Occipital lobe (tissue), 2 donors: ENCODE results near the gene RASGEF1C. TPM values are rescaled to one million over a fixed set of nuclear protein-coding genes. Genes with fewer than 3 reads are reported as not detected.

ENCODE experiments used
- DNase-seq: peaks from one replicate; lab custom pipeline; 2025; lab: John Stamatoyannopoulos, UW
- total RNA-seq: library from RNA; depleted of rRNA; stranded (reverse); fragments of >200 nt; gene quantifications from one replicate; pipeline ENCODE4 v1.2.3, GENCODE V29; 2014

Gene RASGEF1C
- total RNA-seq, 1 donor from 2014 or later = 12.8 TPM

GRCh38 chr5:180084638-180085561 is 124.1 kb downstream of the RASGEF1C start:
- DNase-seq = no peak

- DNase-seq = no peak
These were observed 125.4 kb downstream of the RASGEF1C start for GRCh38 chr5:180083529-180084060.

- DNase-seq = no peak
These were observed 126.2 kb downstream of the RASGEF1C start for GRCh38 chr5:180082633-180083420.

DNA sequence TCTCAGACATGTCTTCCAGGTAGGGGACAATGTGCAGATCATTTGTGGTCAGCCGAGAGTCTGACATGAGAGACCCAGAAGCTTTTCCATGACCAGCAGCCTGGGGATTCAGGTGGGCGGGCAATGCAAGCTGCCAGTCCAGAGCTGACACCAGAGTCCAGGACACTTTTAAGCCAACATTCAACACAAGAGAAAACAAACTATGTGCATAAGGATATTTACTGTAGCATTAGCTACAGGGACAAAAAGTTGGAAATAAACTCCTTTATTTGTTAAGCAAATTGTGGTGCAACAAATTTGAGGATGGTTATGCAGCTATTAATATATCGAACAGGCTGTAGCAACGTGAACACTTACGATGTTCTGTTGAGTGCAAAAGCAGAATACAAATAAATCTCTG is 127.5 kb downstream of the RASGEF1C start:
- DNase-seq = no peak

DNA sequence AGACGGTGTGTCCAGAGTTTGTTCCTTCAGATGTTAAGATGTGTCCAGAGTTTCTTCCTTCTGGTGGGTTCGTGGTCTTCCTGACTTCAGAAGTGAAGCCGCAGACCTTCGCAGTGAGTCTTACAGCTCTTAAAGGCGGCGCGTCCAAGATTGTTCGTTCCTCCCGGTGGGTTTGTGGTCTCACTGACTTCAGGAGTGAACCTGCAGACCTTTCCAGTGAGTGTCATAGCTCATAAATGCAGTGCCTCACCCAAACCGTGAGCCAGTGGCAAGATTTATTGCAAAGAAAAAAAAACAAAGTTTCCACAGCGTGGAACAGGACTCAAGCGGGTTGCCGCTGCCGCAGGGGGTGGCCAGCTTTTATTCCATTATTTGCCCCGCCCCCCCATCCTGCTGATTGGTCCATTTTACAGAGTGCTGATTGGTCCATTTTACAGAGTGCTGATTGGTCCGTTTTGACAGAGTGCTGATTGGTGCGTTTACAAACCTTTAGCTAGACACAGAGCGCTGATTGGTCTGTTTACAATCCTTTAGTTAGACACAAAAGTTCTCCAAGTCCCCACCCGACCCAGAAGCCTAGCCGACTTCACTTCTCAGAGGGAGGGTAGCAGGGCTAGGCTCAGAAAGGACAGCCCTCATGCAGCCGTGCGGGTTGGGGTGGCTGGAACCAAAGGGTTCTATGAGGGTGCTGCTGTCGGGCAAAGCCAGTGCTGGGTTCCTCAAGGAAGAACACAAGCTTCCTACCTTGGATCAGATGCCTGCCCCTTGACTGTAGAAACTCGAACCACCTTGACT is 128.3 kb downstream of the RASGEF1C start:
- no peak for DNase-seq

DNA sequence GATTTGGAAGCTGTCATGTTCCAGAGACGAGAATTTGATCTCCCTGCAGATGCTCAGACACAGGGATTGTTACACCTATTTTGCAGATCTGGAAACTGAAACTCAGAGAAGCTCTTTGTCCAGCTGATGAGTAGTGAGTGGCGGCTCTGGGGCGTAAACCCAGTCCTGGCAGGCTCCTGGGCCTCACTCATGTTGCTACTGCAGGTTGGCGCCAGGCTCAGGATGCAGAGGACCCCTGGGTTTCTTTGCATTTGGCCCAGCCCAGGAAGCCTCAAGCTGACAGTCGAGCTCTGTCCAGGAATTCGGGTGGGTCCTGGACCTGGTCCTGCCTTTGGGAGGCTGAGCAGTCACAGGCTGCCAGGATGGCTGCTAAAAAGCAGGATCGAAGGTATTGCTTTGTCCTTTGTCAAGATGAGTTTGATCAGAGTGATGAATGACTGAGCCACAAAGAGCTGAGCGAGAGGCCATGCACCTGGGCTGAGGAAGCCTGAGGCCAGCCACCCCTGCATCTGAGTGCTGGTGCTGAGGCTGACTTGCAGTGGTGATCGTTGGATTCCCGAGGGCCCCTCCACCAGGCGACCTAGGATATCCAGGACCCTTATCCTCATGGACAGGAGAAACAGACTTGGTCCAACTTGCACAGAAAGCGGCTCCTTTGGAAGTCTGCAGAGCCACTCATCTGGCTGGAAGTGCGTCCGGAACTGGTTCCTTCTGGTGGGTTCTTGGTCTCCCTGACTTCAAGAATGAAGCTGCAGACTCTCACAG is 129.1 kb downstream of the RASGEF1C start:
- DNase-seq = no peak

GRCh38 chr5:180078348-180078747 is 130.7 kb downstream of the RASGEF1C start:
- DNase-seq = no peak

- DNase-seq = no peak
These were observed 131.3 kb downstream of the RASGEF1C start for GRCh38 chr5:180077594-180078284.

DNA sequence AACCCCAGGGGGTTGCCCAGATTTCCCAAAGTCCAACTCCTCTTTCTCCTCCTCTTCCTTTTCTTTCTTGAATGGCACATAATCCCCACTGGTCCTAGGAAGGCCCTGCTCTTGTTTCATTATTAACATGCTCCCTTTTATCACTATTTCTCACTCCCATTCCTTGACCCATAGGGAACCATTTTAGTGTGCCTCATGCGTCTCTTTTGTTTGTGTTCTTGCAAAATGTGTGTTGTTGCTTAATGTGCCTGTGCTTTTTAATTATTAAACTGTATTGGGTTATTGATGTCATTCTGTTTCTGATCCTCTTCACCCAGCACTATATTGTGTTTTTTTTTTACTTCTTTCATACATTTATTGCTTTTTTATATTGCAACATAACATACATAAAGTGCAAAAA is 133.3 kb downstream of the RASGEF1C start:
- DNase-seq = no peak

- no peak for DNase-seq
These were observed 134.5 kb downstream of the RASGEF1C start for GRCh38 chr5:180074462-180074861.

GRCh38 chr5:180072556-180072955 is 136.5 kb downstream of the RASGEF1C start:
- DNase-seq = no peak

DNA sequence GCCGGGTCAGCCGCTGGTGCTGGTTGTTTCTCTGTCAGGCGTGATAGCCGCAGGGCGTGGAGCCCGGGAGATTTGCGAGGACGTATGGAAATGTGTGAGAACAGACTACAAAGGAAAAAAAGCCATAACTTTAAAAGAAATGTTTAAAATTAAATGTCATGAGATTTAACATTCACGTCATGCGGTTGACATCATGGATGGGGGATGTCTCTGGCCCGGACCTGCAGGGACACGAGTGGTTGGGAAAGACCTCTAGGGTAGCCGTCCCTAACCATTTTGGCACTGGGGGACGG is 136.8 kb downstream of the RASGEF1C start:
- no peak for DNase-seq

DNA sequence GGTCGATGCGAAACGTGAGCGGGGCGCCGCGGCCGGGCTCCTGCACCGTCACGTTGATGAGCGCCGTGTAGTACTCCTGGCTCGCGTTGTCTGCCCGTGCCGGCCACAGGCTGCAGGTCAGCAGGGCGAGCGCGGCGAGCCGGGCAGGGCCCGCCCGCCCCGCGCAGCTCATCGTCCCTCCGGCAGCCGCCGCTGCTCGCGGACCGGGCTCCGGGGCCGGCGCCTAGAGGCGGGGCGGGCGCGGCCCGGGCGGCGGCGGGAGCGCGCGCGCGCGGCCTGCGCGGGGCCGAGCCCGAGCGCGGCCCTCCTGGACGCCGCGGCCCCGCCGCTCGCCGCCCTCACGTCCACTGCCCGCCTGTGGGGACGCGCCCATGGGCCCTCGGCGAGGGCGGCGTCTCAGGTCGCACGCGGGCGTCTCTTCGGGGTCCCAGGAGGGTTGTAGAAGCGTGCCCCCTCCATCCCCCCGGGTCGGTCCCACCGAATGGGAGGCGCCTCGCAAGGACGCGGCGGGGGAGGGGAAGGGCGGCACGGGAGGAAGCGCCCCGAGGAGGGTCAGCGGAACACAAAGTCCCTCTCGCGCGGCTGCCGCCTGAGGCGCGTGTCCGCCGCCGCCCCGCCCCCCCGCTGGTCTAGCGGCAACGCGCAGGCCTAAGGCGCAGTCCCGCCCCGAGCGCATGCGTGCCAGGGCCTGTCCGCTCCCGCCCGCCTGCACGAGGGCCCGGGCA is 137.3 kb downstream of the RASGEF1C start, which contains the start of gene RNF130:
RNF130 (minus strand) TSS at position 229 of the 725 bp plus-strand sequence; CDS start at position 172, 57 bp downstream.
- peak; percentile 80 for DNase-seq

DNA sequence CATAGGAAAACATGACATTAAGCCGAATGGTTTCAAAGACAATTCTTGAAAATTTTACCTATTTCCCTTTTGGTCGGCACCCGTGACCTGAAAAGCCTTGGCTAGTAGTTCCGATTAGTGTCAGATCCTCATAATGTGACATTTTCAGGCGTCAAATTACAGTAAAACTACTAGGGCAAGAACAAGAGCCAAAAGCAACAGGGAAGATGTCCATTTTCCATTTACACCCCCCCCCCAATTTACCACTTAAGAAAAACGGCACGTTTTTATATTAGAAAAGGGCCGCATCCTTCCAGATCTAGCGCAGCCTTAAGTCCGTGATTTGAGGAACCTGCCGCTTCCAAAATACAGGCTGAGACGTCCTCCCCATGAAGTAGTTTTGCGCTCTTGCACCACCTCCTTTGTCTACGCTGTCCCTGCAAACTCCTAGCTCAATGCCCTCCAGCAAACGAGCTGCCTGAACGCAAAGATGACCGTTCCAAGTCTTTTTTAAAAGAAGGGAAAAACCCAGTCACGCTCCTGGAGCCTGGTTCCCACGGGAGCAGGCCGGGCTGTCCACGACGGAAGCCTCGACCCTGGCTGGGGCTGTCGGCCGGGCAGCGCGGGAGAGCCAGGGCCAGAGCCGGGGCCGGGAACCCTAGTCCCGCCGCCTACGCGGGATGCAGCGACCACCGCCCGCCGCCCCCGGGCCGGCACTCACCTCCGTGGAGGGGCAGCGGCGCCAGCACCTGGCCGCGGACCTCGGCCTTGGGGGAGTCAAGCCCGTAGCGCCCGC is 138.1 kb downstream of the RASGEF1C start:
- DNase-seq = no peak

DNA sequence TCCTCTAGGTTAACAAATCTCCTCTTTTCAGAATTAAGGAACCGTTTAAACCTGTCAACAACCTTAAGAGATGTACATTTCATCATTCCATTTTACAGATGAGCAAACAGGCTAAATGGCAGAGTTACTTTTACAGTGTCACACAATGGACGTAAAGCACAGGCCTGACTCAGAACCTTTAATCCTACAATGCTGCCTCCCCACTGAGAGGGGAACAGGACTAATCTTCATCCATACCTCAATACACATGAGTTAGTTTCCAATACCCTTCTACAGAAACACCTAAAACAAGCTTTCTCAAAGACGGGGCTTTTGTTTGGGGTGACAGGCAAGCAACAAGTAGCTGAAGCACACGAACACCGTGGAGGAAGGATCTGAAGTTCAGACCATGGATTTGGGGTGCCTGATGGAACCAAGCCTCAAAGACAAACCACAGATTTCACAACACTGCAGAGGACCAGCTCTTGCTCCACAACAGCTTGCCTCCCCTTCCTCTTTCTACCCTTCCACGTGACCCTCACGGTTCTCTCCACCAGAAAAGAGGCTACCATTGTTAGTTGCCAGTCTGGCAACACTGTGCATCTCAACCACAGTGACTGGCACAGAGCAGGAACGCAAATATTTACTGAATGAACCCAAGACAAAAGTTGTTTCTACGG is 139.3 kb downstream of the RASGEF1C start:
- DNase-seq = peak; percentile 55

GRCh38 chr5:180068519-180069090 is 140.4 kb downstream of the RASGEF1C start:
- no peak for DNase-seq

DNA sequence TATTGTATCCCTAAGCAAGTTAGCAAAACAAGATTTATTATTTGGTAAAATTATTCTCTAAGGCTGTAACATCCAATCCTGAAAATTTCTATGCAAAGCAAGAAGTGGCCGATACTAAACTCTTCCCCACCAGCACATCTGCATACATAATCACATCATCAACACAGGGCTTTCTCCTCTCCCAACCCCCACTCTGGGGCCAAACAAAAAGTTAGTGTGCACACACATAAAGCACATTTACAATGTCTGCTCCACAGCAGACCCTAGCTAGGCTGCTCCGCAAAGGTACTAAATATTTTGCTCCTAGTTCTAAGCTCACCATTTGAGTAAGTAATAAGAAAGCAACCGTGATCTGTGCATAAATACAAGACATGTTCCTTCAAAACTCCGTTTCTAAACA is 141.0 kb downstream of the RASGEF1C start:
- DNase-seq = no peak

- DNase-seq = no peak
These were observed 148.8 kb downstream of the RASGEF1C start for GRCh38 chr5:180060192-180060591.
